NCI-H526 (cell line): ENCODE results near the gene REM2.
"Not testable (repeated sequence)": the region's sequence is repeated elsewhere in the genome, so short reads cannot be mapped to it uniquely, and the experiment has no call there.

Experiments
- DNase-seq, 2 experiments: peaks; one replicate each; lab custom pipeline; 2025; lab: John Stamatoyannopoulos, UW

REM2 gene

DNA sequence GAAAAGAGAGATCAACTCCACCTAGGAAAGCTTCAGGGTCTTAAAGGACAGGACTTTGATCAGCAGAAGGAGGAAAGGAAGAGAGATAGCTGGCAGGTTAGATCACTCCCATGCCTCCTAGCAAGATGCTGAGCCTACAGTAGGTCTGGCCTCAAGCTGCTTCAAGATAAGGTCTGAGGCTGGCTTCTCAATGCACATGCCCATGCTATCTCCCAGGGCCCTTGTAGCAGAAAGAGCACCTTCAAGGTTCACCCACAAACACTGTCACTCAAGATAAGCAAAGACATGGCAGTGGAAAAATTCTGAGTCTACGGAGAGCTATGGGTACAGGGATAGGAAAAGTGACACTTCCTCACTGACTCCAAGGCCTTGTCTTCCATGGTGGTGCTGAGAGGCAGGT, 14.3 kb downstream of the REM2 start:
- DNase-seq = no peak

DNA sequence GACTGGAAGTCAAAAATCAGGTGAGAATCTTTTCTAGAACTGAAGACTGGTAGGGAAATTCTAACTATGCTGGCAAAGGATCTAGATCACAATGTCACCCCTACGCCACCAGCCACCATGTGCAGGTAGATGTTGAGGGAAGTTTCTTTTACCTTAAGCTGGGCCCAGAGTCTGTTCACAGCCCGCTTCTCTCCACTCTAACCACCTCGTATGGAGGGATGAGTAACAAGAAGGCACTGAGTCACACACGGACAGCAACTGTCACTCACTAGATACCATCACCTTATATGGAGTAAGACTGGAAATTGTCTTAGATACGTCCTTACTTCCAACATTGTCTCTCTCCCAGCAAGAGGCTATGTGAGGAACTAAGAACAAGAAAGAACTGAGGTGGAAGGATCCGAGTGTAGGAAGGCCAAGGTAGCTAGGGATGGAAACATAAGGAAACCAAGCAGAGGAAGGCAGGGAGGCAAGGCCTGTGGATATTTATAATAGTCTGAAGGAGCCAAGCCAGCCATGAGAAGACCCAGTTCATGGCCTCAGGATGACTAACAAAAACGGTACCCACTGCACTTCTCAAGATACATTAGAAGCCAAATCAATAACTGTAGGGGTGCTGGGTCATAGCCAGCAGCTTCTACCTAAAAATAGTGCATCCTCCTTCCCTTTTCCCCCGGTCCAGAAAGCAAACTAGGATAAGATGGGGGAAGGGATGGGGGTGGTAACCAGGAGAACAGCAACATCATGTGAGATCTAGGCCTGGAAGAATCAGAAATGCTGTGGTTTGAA, 15.5 kb downstream of the REM2 start:
- DNase-seq = no peak

DNA sequence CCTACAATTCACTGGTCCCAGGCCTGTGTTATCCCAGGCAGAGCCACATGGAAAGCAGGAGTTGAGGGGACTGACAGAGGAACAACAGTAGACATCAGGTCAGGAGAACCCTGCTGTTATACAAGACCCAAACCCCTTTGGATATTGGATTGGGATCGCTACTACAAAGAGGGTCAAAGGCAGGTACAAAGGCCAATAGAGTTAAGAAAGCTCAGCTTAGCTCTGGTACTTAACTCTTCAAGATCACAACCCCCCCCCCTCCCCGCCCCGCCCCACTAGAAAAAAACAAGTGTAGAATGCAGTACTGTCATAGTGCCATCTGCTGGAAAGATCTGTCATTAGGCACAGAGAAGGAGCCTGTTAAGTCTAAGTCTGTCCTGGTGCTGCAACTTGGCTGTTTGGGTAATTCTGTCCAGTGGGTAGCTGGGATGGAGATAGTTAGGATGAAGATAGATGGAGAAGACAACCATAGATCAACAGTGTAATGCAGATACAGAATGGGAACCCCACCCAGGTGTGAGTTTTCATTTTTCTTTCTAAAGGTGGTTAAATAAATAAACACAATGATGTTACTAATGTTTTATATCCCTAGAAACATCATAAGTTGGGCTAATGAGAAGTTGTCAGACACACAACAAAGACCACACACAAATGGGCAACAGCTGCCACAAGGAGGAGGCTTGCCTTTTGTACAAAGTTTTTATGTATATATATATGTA, 17.2 kb downstream of the REM2 start:
- peak in 1 of 2 experiments; percentile 50 for DNase-seq

DNA sequence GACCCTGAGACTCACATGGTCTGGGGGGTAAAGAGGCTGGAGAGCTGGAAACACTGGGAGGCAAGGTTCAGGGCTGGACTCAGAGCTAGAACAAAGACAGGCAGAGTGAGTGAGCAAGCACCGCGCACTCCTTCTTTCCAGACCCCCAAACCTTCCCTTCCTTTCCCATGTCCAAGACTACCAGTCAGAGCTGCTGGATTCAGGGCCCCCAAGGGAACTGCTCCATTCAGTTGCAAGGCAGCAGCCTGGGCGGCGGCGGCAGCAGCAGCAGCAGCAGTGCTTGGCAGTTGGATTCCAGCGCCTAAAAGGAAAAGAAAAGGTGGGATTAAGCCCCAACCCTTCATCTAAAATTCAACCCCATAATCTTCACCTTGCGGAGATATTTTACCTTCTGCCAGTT, 18.8 kb downstream of the REM2 start:
- DNase-seq = no peak

DNA sequence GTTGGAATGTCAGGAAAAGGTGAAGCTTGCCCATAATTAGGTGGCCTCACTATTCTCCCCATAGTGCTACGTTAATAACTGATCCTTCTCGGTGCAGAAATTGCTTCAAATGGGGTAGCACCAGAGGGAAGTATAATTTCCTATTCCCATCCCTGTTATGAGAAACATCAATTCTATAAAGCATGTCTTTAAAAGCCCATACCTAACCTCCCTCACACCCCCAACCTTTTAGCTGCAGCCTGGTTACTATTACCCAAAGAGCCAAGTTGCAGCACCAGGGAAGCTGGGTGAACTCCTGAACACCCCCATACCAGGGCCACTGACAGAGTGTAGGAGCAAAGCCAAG, 20.7 kb downstream of the REM2 start:
- DNase-seq = no peak

DNA sequence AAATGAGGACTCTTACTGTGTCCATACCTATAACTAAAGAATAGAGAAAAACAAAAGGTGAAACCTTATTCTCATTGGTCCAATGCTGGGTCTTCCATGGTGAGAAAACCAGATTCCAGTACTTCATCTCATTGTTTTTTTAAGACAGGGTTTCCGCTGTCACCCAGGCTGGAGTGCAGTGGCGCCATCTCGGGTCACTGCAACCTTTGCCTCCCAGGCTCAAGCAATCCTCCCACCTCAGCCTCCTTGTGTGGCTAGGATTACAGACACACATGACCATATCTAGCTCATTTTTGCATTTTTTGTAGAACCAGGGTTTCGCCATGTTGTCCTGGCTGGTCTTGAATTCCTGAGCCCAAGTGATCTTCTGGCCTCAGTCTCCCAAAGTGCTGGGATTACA, 22.6 kb downstream of the REM2 start:
- no peak for DNase-seq

DNA sequence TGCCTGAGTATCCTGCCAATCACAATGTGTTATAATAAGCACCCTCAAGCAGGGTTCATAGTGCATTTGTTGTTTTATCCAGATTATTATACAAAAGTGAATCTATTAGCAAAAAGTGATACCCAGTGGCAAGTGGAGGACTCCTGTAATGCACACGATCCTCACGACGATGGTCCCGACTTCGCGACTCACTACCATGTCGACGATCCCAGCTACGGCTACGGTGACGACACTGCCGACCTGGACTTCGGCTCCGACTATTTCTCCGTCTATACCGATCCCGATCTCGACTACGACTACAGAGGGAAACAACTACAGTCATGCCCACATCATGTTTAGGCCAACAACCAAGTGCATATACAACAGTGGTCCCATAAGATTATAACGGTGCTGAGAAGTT, 23.1 kb downstream of the REM2 start:
- DNase-seq = no peak

DNA sequence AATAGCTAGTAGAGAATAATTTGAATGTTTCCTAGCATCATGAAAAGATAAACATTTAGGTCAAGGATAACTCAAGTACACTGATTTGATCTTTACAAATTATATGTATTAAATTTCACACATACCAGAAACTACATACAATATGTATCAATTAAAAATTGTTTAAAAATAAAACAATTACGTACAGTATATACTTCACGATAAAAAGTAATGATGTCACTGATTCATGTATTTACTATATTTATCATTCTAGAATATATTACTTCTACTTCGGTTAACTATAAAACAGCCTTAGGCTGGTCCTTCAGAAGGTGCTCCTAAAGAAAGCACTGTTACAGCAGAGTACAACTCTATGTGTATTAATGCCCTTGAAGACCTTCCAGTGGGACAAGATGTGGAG, 24.4 kb downstream of the REM2 start:
- no peak for DNase-seq

DNA sequence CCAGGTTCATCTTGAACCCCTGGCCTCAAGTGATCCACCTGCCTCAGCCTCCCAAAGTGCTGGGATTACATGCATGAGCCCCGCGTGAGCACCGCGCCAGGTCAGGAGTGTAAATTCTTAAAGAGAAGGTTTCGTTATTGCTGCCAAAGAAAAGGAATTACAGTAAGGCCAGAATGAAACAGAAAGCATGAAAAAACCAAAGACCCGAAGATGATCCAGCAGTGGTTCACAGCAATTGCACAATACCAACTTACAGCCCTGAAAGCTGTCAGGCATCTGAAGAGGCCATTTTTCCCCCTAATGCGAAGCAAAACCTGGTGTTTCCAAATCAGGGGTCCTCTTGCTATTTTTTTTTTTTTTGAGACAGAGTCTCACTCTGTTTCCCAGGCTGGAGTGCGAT, 25.6 kb downstream of the REM2 start:
- no peak for DNase-seq

DNA sequence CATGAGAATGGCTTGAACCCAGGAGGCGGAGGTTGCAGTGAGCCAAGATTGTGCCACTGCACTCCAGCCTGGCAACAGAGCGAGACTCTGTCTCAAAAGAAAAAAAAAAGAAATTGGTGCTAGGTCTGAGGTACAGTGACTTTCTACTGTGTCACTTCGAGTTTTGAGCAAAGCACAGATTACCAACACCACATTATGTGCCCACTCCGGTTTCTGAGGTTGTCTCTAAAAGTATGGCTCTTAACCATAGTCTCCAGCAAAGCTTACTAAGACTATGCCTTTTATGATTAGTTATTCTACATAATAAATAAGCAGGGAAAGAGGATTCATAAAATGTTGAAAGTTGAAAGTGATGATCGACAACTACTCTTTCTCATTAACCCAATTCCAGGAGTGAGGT, 27.9 kb downstream of the REM2 start:
- no peak for DNase-seq

DNA sequence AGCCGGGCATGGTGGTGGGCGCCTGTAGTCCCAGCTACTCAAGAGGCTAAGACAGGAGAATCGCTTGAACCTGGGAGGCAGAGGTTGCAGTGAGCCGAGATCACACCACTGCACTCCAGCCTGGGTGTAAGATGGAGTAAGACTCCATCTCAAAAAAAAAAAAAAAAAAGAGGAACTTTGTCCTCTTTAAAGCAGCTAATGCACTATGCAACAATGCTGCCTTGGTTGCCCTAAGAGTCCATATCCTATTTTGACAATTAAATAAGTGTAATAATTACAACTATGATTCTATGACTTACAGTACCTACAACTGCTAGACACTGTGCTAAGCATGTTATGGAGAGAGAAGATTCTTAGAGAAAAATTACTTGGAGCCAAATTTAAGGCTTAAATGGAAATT, 31.8 kb downstream of the REM2 start:
- DNase-seq = not testable (repeated sequence)

DNA sequence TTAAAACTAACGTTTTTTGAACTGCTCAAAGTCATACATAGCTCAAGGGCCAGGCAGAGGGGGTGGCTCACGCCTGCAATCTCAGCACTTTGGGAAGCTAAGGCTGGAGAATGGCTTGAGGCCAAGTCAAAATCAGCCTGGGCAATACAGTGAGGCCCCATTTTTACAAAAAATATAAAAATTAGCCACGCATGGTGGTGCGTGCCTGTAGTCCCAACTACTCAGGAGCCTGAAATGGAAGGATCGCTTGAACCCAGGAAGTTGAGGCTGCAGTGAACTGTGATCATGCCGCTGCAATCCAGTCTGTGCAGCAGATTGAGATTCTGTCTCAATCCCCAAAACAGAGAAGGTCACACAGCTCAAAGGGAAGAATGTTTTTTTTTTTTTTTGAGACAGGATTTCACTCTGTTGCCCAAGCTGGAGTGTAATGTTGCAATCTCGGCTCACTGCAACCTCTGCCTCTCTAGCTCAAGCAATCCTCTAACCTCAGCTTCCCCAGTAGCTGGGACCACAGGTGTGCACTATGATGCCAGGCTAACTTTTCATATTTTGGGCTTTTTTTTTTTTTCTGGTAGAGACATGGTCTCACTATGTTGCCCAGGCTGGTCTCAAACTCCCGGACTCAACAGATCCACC, 33.0 kb downstream of the REM2 start:
- no peak for DNase-seq

DNA sequence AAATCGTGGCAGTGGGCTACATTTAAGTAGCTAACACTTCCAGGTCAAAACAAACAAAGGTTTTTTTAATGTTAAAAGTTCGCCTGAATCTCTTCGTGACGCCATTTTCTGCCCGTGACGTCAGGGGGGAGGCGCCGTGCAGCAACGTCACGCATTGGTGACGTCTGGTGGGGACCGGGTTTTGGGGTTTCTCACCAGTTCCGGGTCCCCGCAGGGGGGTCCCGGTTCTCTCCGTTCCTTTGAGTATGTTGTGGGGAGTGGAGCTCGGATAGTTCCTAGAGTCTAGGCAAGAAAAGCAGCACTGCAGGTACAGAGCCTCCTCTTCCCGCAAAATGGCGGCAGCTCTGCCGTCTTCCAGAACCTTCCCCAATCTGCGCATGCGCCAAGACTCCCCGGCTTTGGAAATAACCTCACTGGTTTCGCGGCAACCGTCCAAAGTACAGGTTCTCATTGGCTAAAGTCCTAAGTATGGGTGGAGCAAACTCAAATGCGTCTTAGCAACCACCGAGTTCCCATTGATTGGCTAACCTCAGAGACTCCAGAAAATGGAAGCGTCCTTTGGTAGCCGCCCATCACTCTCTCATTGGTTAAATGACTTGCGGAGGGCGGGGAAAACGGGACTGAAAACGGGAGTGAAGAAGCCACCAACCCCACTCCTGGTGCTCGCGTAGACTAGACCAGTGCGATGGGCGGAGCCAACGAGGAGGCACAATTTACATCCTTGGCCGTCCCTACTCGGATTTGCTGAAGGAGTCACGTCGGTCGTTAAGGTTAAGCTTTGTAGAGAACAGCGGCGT, 36.0 kb downstream of the REM2 start, which contains the start of gene RBM23:
RBM23 (minus strand) TSS at position 346 of the 797 bp plus-strand sequence.
- peak; percentile 99 to 100 for DNase-seq

DNA sequence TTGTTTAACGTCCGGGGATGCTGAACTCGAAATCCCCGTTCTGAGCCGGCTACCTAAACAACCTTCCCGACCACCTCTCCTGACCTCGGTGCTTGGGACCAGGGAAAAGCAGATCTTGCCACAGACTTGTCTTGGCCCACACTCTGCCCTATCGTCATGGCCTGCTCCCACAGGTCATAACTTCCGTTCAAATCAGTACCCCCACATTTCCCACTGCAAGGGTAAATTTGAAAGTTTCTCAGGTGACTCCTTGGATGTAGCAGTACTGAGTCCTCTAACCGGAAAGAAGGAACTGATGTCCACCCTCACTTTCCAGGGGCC, 36.5 kb downstream of the REM2 start:
- no peak for DNase-seq

DNA sequence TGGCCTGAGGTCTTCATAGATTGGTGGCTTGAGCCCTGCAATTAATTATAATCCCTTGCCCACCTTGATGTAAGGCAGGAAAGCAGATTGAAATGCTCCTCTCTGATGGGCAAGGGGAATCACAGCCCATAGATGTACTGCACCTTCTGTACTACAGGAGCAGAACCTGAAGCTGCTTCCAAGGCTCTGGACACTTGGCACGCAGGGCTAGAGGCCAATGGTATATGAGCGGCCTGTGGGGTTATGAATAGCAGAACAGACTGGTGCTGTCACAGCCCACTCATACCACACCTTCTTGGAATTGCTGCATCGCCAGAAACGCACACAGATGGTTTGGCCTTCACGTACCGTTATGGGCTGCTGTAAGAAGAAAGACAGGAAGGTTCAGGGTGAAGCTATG, 37.7 kb downstream of the REM2 start:
- no peak for DNase-seq

DNA sequence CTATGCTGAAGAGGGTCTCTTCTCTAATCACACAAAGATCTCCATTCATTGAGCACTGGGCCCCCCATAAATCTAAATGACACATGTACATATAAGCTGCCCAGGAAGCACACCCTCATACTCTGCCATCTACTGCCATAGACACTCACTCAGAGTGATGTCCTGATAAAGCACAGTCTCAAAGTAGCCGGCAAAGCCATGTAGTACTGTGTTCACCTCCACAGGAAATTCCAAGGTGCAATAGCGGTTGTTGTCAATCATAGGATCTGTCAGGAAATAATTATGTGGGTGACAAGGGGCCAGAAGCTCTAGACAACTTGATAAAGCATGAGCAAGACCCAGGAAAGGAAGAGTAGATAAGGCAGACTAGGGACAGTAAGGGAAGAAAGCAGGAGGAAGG, 39.3 kb downstream of the REM2 start:
- no peak for DNase-seq

DNA sequence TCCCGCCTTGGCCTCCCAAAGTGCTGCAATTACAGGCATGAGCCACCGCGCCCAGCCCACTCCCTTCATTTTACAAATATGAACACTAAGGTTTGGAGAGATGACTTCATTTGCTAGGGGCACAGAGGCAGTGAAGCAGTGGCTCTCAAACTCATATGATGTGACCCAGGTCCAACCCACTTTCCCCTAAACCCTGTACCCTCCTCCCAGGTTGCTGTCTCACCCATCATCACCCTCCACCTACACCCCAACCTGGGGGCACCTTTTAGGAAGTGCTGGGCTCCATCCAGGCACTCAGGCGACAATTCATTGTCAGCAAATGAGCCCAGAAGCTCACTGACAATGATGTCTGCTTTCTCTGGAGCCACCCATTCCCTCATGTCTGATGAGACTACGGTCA, 40.7 kb downstream of the REM2 start:
- no peak for DNase-seq

DNA sequence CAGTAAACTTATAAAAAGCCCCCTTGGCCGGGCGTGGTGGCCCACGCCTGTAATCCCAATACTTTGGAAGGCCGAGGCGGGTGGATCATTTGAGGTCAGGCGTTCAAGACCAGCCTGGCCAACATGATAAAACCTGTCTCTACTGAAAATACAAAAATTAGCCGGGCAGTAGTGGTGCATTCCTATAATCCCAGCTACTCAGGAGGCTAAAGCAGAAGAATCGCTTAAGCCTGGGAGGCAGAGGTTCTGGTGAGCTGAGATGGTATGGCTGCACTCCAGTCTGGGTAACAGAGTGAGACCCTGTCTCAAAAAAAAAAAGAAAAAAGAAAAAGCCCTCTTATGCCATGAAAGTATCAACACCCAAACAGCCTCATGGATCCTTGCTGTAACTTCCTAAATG, 42.5 kb downstream of the REM2 start:
- no peak for DNase-seq

DNA sequence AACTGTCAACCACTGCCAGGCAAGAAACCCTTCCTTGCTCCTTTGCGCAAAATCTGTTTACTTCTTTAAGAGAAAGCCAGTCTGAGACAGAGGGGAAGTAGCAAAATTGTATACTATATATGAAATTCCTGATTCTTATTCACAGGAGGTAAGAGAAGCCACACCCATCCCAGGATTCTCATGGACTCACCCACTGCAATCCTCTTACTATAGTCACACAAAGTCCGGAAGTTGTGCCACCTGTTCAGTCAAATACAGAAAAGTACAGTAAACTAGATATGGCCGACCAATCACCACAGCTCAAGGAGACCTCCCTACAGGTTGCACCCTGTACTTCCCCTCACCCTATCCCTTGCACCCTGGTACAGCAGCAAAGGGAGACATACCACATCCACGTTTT, 43.3 kb downstream of the REM2 start:
- no peak for DNase-seq

DNA sequence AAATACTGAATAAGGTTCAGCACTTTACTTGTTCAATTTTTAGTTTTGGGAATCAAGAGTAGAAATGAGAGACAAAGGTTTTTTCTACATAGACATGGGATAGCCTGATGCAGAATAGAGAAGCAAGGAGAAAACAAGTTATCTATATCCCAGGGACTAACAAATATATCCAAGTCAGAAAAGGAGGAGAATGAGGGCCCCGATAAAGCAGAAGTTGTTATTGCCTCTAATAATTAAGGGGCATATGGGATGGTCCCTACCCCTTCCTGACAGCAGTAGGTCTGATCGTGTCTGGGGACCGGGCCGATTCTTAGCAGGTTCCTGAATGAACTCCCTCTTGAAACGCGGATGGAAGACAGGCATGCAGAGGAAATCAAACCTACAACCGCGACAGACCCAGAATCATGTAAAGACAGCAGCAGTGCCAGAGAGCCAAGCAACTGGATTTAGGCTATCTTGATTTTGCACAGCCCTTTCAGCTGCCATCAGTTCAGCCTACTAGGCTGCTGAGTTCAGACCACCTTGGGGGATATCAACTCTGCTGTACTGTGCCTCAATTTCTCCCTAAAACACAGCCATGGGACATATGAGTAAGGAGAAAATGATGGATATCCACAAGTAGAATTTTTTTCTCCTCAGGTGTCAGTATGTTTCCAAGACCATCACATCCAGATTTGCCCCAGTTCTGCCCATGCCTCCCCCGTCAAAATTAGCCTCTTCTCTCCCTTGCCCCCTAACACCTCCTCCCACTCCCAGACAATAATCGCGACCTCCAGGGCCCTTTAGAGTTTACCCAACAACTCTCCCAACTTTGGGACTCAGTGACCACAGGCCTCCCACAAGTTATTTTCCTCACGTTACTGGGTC, 45.4 kb downstream of the REM2 start:
- no peak for DNase-seq

DNA sequence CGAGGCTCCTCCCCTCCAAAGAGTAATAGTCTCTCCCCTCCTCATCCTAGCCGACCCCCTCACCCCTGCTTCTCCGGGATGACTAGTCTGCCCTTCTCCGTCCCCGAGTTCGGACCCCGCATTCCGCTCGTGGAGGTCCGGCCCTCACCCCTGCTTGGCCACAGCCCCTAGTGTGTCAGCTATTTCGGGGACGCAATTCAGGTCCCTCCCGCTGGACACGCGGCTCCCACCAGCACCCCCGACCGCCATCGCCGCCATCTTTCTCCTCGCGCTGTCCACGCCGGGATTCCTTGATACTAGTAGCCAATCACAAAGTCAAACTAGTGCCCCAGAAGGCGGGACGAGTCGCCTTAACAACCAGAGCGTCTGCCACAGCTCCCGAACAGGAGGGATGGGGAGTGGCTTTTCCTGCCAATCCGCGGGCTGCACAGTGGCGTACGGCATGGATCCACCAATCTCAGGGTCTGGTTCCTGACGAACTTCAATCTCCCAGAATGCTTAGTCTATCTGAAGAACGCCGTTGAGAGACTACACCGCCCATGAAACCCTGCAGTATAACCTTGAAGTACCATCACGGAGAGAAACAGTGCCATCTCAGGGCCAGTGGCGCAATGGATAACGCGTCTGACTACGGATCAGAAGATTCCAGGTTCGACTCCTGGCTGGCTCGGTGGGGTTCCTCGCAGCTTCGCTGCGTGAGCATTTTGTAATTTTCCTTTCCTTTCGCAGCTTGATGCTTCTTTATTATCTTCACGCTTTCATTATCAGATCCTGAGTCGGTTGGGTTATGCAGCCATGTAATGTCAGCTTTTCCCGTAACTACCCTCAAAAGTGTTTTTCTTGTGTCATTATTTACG, 46.3 kb downstream of the REM2 start, which contains the start of gene PRMT5:
PRMT5 (minus strand) TSS at position 273 of the 857 bp plus-strand sequence; CDS start at position 258, 15 bp downstream.
- peak; percentile 99 for DNase-seq
